ENCODE data around the gene GJC2. TPM values are rescaled to one million over a fixed set of nuclear protein-coding genes. Genes with fewer than 3 reads are reported as not detected.

Gene GJC2
- polyA plus RNA-seq (2013, experiment 1 of 2): 0.24 TPM
- polyA plus RNA-seq (2013, experiment 2 of 2): 0.17 TPM

DNA sequence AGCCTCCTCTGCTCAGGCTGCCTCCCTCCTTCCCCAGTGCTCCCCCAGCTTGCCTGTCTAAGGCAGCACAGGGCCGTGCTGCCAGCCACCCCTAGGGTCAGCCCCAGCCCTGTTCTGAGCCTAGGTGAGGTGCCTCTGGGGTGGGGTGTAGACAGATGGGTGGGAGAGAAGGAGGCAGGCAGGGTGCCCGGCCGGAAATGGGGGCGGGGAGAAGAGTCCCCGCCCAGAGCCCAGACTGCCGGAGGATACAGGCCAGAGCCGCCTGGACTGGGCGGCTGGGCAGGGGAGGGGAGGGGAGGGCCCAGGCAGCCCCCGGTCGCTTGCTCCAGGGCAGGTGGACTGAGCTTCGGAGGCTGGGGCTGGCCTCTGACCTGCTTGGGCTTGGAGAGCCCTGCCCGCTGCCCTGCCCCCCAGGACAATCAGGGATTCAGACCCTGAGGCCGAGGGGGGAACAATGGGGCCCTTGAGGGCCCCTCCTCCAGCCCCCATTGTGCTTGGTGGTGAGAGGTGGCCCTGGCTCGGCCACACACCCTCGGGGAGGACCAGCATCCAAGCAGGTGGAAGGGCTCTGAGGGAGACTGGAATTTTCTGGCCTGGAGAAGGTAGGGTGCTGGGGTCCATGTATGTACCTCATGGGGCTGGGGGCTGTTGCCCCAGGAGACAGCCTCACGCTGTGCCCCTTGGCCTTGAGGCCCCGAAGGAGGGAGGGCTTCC is at the start of gene GJC2:
GJC2 (plus strand) TSS at position 525 of the 714 bp plus-strand sequence. CDS start 7,829 bp downstream, outside the sequence.
- peak within 1 kb of the TSS; percentile 61 for H3K27ac ChIP-seq (replicated peaks; ENCODE audit: low read length)
- H3K9me3 ChIP-seq (replicated peaks in 1 of 2; ENCODE audit: control insufficient read depth in 2 of 2, insufficient read depth in 1 of 2, low read depth in 1 of 2, low read length in 2 of 2): no peaks in the 10 kb centered on the region
- H3K18ac ChIP-seq (ENCODE audit: low read length): peak within 1 kb of the TSS; percentile 94
- peak within 1 kb of the TSS; percentile 66 for H2BK5ac ChIP-seq (ENCODE audit: low read length)
- H3K27me3 ChIP-seq (ENCODE audit: control insufficient read depth in 3 of 3, insufficient read depth in 3 of 3, low read depth in 1 of 3, low read length in 3 of 3): no peaks in the 10 kb centered on the region
- DNase-seq (ENCODE audit: low spot score): no peak
- peak within 1 kb of the TSS; percentile 14 for H3K4me2 ChIP-seq (ENCODE audit: insufficient read depth, low read length, poor library complexity, severe bottlenecking)
- H3K36me3 ChIP-seq (replicated peaks in 1 of 2; ENCODE audit: control insufficient read depth in 2 of 2, insufficient read depth in 2 of 2, low read length in 2 of 2): peaks cover 0 to 37% of the 10 kb centered on the region in 2 donors
- H3K9ac ChIP-seq (ENCODE audit: low read depth, low read length, poor library complexity): peak within 1 kb of the TSS; percentile 85
- H2AFZ ChIP-seq (ENCODE audit: low read length): no peak within 1 kb of the TSS
- H2BK120ac ChIP-seq (ENCODE audit: low read depth, low read length): no peak within 1 kb of the TSS
- H4K91ac ChIP-seq (ENCODE audit: low read depth, low read length, poor library complexity): peak within 1 kb of the TSS; percentile 92
- H4K8ac ChIP-seq (ENCODE audit: low read depth, low read length): no peak within 1 kb of the TSS
- peaks cover 9 to 19% of the 10 kb centered on the region in 2 donors for H3K4me1 ChIP-seq (ENCODE audit: control insufficient read depth in 2 of 2, insufficient read depth in 1 of 2, low read depth in 1 of 2, low read length in 2 of 2)
- H3K4ac ChIP-seq (ENCODE audit: low read length): peak within 1 kb of the TSS; percentile 95
- peaks cover 15% of the 10 kb centered on the region for H3K79me1 ChIP-seq (ENCODE audit: low read depth, low read length)
- no peak within 1 kb of the TSS for H3K4me3 ChIP-seq (ENCODE audit: low read length in 2 of 2)
- peak within 1 kb of the TSS; percentile 54 for H2BK15ac ChIP-seq (ENCODE audit: low read length)
- peak within 1 kb of the TSS; percentile 2 for H3K14ac ChIP-seq (ENCODE audit: low read length)
- H2AK5ac ChIP-seq (ENCODE audit: low read depth, low read length): peak within 1 kb of the TSS; percentile 88
- H3K23ac ChIP-seq (ENCODE audit: low read depth, low read length, poor library complexity): peak within 1 kb of the TSS; percentile 60
- WGBS, 2 donors (ENCODE audit: extremely low coverage in 2 of 2, insufficient read length in 2 of 2, insufficient replicate concordance in 1 of 2): no CpG with 5 or more reads among the region's 17 CpGs
- H2BK12ac ChIP-seq (ENCODE audit: low read length): peak within 1 kb of the TSS; percentile 69

DNA sequence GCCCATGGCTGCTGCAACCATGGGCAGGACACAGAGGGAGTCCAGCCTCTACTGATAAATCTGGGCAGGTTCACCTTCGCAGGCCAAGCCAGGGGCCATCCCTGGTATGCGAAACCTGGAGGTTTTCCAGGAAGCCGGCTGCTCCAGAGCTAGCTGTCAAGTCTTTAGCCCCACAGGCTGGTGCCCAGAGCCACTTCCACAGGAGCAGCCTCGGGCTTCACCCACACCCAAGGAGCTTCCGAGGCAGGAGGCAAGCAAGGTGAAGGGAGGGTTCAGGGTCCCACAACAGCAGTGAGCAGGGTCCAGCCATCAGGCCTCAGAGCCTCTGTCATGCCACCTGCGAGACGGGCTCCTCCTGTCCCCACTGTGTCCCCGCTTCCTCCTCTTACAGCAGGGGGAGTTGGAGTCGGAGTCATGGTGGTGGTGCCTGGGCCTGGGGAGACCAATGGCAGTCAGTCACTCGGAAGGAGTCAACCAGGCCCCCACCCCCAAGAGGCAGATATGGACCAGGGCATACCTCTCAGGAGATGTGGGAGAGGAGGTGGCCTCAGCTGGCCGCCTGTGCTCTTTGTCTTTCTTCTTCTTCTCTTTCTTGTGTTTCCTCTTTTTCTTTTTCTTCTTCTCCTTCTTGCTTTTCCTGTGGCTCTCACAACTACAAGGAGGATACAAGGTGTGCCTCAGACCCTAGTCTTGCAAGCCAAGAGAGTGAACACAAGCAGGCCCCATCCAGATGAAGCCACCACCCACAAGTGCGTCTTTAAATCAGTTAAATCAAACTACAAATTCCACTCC is 48.7 kb upstream of the GJC2 start:
- H3K36me3 ChIP-seq (replicated peaks in 1 of 2; ENCODE audit: control insufficient read depth in 2 of 2, insufficient read depth in 2 of 2, low read length in 2 of 2): peaks cover 46 to 71% of the 10 kb centered on the region in 2 donors
- no peak overlapping the region for H2AFZ ChIP-seq (ENCODE audit: low read length)
- H3K23ac ChIP-seq (ENCODE audit: low read depth, low read length, poor library complexity): no peak overlapping the region
- no peak overlapping the region for H3K18ac ChIP-seq (ENCODE audit: low read length)
- H2BK5ac ChIP-seq (ENCODE audit: low read length): no peak overlapping the region
- no peak overlapping the region for H2BK15ac ChIP-seq (ENCODE audit: low read length)
- H2AK5ac ChIP-seq (ENCODE audit: low read depth, low read length): no peak overlapping the region
- H4K8ac ChIP-seq (ENCODE audit: low read depth, low read length): no peak overlapping the region
- no peak for DNase-seq (ENCODE audit: low spot score)
- no peak overlapping the region for H2BK120ac ChIP-seq (ENCODE audit: low read depth, low read length)
- no peak overlapping the region for H3K14ac ChIP-seq (ENCODE audit: low read length)
- no peaks in the 10 kb centered on the region for H3K9me3 ChIP-seq (replicated peaks in 1 of 2; ENCODE audit: control insufficient read depth in 2 of 2, insufficient read depth in 1 of 2, low read depth in 1 of 2, low read length in 2 of 2)
- H3K4ac ChIP-seq (ENCODE audit: low read length): no peak overlapping the region
- H3K4me1 ChIP-seq (ENCODE audit: control insufficient read depth in 2 of 2, insufficient read depth in 1 of 2, low read depth in 1 of 2, low read length in 2 of 2): peaks cover 0 to 5% of the 10 kb centered on the region in 2 donors
- no peak overlapping the region for H3K27ac ChIP-seq (replicated peaks; ENCODE audit: low read length)
- no peaks in the 10 kb centered on the region for H3K27me3 ChIP-seq (ENCODE audit: control insufficient read depth in 3 of 3, insufficient read depth in 3 of 3, low read depth in 1 of 3, low read length in 3 of 3)
- H2BK12ac ChIP-seq (ENCODE audit: low read length): no peak overlapping the region
- peak overlapping the region; percentile 55 for H3K9ac ChIP-seq (ENCODE audit: low read depth, low read length, poor library complexity)
- WGBS, 2 donors (ENCODE audit: extremely low coverage in 2 of 2, insufficient read length in 2 of 2, insufficient replicate concordance in 1 of 2): no CpG with 5 or more reads among the region's 12 CpGs
- no peak overlapping the region for H3K4me2 ChIP-seq (ENCODE audit: insufficient read depth, low read length, poor library complexity, severe bottlenecking)
- H3K79me1 ChIP-seq (ENCODE audit: low read depth, low read length): peaks cover 28% of the 10 kb centered on the region
- no peak overlapping the region for H4K91ac ChIP-seq (ENCODE audit: low read depth, low read length, poor library complexity)
- H3K4me3 ChIP-seq (ENCODE audit: low read length in 2 of 2): peak overlapping the region; percentile 23 to 89

GRCh38 chr1:228101614-228101993 is 48.1 kb upstream of the GJC2 start:
- H3K9me3 ChIP-seq (replicated peaks in 1 of 2; ENCODE audit: control insufficient read depth in 2 of 2, insufficient read depth in 1 of 2, low read depth in 1 of 2, low read length in 2 of 2): no peaks in the 10 kb centered on the region
- H3K4me1 ChIP-seq (ENCODE audit: control insufficient read depth in 2 of 2, insufficient read depth in 1 of 2, low read depth in 1 of 2, low read length in 2 of 2): peaks cover 0 to 5% of the 10 kb centered on the region in 2 donors
- no peak overlapping the region for H3K14ac ChIP-seq (ENCODE audit: low read length)
- peak overlapping the region; percentile 96 for H3K4me2 ChIP-seq (ENCODE audit: insufficient read depth, low read length, poor library complexity, severe bottlenecking)
- H2BK15ac ChIP-seq (ENCODE audit: low read length): no peak overlapping the region
- H3K27me3 ChIP-seq (ENCODE audit: control insufficient read depth in 3 of 3, insufficient read depth in 3 of 3, low read depth in 1 of 3, low read length in 3 of 3): no peaks in the 10 kb centered on the region
- DNase-seq (ENCODE audit: low spot score): no peak
- no peak overlapping the region for H2BK12ac ChIP-seq (ENCODE audit: low read length)
- H3K9ac ChIP-seq (ENCODE audit: low read depth, low read length, poor library complexity): peak overlapping the region; percentile 95
- no peak overlapping the region for H2BK5ac ChIP-seq (ENCODE audit: low read length)
- peaks cover 49 to 71% of the 10 kb centered on the region in 2 donors for H3K36me3 ChIP-seq (replicated peaks in 1 of 2; ENCODE audit: control insufficient read depth in 2 of 2, insufficient read depth in 2 of 2, low read length in 2 of 2)
- WGBS, 2 donors (ENCODE audit: extremely low coverage in 2 of 2, insufficient read length in 2 of 2, insufficient replicate concordance in 1 of 2): no CpG with 5 or more reads among the region's 15 CpGs
- H2BK120ac ChIP-seq (ENCODE audit: low read depth, low read length): no peak overlapping the region
- H3K18ac ChIP-seq (ENCODE audit: low read length): no peak overlapping the region
- no peak overlapping the region for H2AFZ ChIP-seq (ENCODE audit: low read length)
- H4K91ac ChIP-seq (ENCODE audit: low read depth, low read length, poor library complexity): no peak overlapping the region
- H3K27ac ChIP-seq (replicated peaks; ENCODE audit: low read length): no peak overlapping the region
- H4K8ac ChIP-seq (ENCODE audit: low read depth, low read length): no peak overlapping the region
- no peak overlapping the region for H2AK5ac ChIP-seq (ENCODE audit: low read depth, low read length)
- peak overlapping the region; percentile 89 to 99 for H3K4me3 ChIP-seq (ENCODE audit: low read length in 2 of 2)
- peak overlapping the region; percentile 20 for H3K23ac ChIP-seq (ENCODE audit: low read depth, low read length, poor library complexity)
- H3K4ac ChIP-seq (ENCODE audit: low read length): no peak overlapping the region
- peaks cover 27% of the 10 kb centered on the region for H3K79me1 ChIP-seq (ENCODE audit: low read depth, low read length)
